Stomach (tissue), 4 donors: ENCODE results near the gene TSPYL6.

Source experiments
- CTCF ChIP-seq, 7 experiments: fragments of 450-650 bp in 4 of 7; fragments of 200-600 bp in 3 of 7; sonication (generic) in 3 of 7; IDR thresholded peaks; one replicate each; pipeline ENCODE4 v1.5.1; 2016 to 2019; ENCODE audit warnings: antibody characterized with exemption in 7 of 7, control low read depth in 2 of 7, mild to moderate bottlenecking in 1 of 7
- EP300 ChIP-seq: sonication (generic); formaldehyde crosslinking; IDR thresholded peaks from one replicate; pipeline ENCODE4 v1.6.1; 2017; ENCODE audit warnings: antibody characterized with exemption
- POLR2A ChIP-seq, 4 donors: fragments of 450-650 bp; IDR thresholded peaks; one replicate each; pipeline ENCODE4 v1.6.1; 2016; ENCODE audit warnings: antibody characterized with exemption in 4 of 4, control low read depth in 2 of 4, mild to moderate bottlenecking in 1 of 4, moderate library complexity in 1 of 4
- POLR2AphosphoS5 ChIP-seq, 3 donors: sonication (generic); formaldehyde crosslinking; IDR thresholded peaks; one replicate each; pipeline ENCODE4 v1.6.1; 2016; ENCODE audit warnings: antibody characterized with exemption in 3 of 3

DNA sequence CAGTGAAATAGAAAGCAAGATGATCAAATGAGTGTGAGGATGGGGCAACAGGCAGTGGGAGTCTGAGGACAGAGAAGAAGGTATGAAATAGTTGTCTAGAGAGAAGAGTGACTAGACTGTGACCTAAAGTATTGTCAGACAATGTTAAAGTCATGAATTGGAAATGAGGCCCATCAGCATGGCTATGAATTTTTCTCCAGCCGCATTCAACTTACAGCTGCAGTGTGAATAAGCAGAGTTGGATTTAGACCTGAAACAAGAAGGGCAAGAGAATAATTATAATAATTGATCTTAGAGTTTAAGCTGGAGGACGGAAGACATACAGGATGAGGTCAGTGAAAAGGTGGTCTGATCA lies 4.2 kb upstream of the TSPYL6 start:
- TF ChIP-seq CTCF (IDR thresholded peaks at IDR 0.05) (no peak), POLR2AphosphoS5 (IDR thresholded peaks at IDR 0.05) (no peak), POLR2A (IDR thresholded peaks at IDR 0.05) (no peak), EP300 (no peak)
